Embryonic facial prominence (tissue), 1 donor: ENCODE measurements around the gene RB1.
"Not testable (repeated sequence)": the region's sequence is repeated elsewhere in the genome, so short reads cannot be mapped to it uniquely, and the experiment has no call there.

Source experiments
- DNase-seq: peaks from one replicate; pipeline ENCODE4 v3.0.0-alpha.2; 2016; ENCODE audit errors: extremely low spot score

RB1 gene

GRCh38 chr13:48297131-48297786 lies 6.3 kb upstream of the RB1 start:
- no peak for DNase-seq

- DNase-seq = no peak
Measured at GRCh38 chr13:48299591-48299990, 4.0 kb upstream of the RB1 start.

- DNase-seq = no peak
Measured at GRCh38 chr13:48302871-48303358, 636 bp upstream of the RB1 start.

GRCh38 chr13:48304143-48304876 lies 759 bp downstream of the RB1 start:
- peak; percentile 31 for DNase-seq

GRCh38 chr13:48311223-48311622 lies 7.7 kb downstream of the RB1 start:
- DNase-seq = no peak

GRCh38 chr13:48315969-48316650 lies 12.6 kb downstream of the RB1 start:
- no peak for DNase-seq

GRCh38 chr13:48316826-48317510 lies 13.4 kb downstream of the RB1 start:
- no peak for DNase-seq

GRCh38 chr13:48317511-48318376 lies 14.2 kb downstream of the RB1 start:
- DNase-seq = no peak

GRCh38 chr13:48318377-48318811 lies 14.8 kb downstream of the RB1 start:
- no peak for DNase-seq

- no peak for DNase-seq
Measured at GRCh38 chr13:48318821-48319511, 15.4 kb downstream of the RB1 start.

GRCh38 chr13:48319531-48320398 lies 16.2 kb downstream of the RB1 start:
- DNase-seq = no peak

- DNase-seq = no peak
Measured at GRCh38 chr13:48320399-48320790, 16.8 kb downstream of the RB1 start.

GRCh38 chr13:48320891-48321510 lies 17.4 kb downstream of the RB1 start:
- no peak for DNase-seq

- DNase-seq = no peak
Measured at GRCh38 chr13:48322294-48322693, 18.7 kb downstream of the RB1 start.

GRCh38 chr13:48333976-48334375 lies 30.4 kb downstream of the RB1 start:
- no peak for DNase-seq

- DNase-seq = peak; percentile 25
Measured at GRCh38 chr13:48334534-48335127, 31.1 kb downstream of the RB1 start.

GRCh38 chr13:48339198-48339597 lies 35.6 kb downstream of the RB1 start:
- not testable (repeated sequence) for DNase-seq

GRCh38 chr13:48344264-48344663 lies 40.7 kb downstream of the RB1 start:
- no peak for DNase-seq

- DNase-seq = no peak
Measured at GRCh38 chr13:48346583-48346982, 43.0 kb downstream of the RB1 start.
